ENCODE results near the gene GTF2F2.
"Not testable (repeated sequence)": the region's sequence is repeated elsewhere in the genome, so short reads cannot be mapped to it uniquely, and the experiment has no call there.

The GTF2F2 gene

DNA sequence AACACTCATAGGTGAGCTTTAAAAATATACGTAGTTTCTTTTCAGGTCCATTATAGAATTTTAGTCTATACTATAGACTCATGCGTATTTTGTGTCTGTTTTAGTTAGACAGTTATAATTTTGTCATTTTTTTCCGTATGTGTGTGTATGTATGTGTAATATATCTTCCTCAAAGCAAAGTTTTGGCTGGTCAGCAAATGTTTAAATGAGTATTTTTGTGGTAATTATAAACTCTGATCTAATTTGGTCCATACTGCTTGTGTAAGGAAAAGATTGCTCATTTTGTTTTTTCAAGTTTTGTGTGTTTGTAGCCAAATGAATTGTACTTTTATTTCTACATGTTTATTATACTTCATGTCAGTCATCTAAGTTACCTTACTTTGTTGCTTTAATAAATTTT, 60.0 kb downstream of the GTF2F2 start:
- no peak for DNase-seq (ENCODE audit: low read depth in 2 of 2)

GRCh38 chr13:45180713-45181601, 60.6 kb downstream of the GTF2F2 start:
- DNase-seq (ENCODE audit: low read depth in 2 of 2): no peak

GRCh38 chr13:45184693-45185092, 64.4 kb downstream of the GTF2F2 start:
- DNase-seq (ENCODE audit: low read depth in 2 of 2): no peak

DNA sequence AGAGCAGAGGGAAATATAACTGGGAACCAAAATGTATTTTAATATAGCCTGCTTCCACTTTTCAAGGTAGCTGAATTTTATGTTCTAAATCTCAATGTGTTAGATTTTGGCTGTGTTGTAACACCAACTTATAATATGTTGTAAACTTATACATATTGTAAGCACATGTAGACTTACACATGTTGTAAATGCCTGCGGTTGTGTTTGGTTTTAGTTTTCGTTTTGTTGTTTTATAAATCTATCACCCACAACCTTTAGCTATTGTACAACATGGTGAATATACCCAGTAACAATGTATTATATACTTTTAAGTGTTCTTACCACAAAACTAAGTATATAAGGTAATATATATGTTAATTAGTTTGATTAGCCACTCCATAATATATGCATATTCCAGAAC, 65.0 kb downstream of the GTF2F2 start:
- no peak for DNase-seq (ENCODE audit: low read depth in 2 of 2)

DNA sequence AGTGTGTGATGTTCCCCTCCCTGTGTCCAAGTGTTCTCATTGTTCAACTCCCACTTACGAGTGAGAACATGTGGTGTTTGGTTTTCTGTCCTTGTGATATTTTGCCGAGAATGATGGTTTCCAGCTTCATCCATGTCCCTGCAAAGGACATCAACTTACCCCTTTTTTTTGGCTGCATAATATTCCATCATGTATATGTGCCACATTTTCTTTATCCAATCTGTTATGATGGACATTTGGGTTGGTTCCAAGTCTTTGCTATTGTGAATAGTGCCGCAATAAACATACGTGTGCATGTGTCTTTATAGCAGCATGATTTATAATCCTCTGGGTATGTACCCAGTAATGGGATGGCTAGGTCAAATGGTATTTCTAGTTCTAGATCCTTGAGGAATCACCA, 68.8 kb downstream of the GTF2F2 start:
- DNase-seq (ENCODE audit: low read depth in 2 of 2): not testable (repeated sequence)

GRCh38 chr13:45189511-45189910, 69.2 kb downstream of the GTF2F2 start:
- not testable (repeated sequence) for DNase-seq (ENCODE audit: low read depth in 2 of 2)

- DNase-seq (ENCODE audit: low read depth in 2 of 2): no peak
Observed at GRCh38 chr13:45191874-45192273, 71.6 kb downstream of the GTF2F2 start.

DNA sequence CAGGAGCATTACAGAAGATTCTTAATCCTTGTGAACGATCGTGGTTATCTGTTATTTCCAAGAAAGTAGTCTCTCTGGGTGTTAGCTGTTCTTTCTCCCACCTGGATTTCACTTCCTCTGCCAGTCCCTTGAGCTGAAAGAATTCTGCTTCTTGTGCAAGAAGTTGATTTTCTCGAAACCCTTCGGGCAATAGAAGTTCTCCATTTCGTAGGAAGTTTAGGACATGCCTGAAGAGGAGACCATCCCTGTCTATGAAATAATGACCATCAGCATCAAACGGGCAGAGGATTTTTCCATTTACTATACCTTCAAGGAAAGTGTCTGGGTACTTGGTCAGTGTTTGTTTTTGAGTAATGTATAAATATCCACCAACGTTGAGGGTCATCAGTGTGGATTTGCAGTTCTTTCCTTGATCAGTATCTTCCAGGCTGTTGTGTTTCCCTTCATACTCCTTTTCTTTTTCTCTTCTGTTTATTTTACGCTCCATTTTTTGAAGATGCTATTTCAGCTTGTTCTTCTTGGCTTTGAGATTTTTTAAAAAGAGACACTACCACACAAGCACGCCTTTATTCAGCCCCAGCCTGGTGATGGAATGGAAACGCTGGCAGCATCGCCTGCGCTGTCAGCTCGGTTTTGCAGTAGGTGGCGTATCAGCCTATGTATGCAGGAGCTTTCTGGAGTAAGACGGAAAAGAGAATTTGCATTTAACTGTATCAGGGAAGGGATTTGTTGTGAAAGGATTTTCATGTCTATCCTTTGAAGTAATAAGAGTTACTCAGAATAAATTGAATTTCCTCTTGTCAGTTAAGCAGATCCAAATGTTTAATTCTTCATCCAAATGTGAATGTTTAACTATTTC, 74.0 kb downstream of the GTF2F2 start:
- DNase-seq (ENCODE audit: low read depth in 2 of 2): no peak

GRCh38 chr13:45195421-45195820, 75.1 kb downstream of the GTF2F2 start:
- no peak for DNase-seq (ENCODE audit: low read depth in 2 of 2)

- no peak for DNase-seq (ENCODE audit: low read depth in 2 of 2)
Observed at GRCh38 chr13:45196096-45196495, 75.8 kb downstream of the GTF2F2 start.

DNA sequence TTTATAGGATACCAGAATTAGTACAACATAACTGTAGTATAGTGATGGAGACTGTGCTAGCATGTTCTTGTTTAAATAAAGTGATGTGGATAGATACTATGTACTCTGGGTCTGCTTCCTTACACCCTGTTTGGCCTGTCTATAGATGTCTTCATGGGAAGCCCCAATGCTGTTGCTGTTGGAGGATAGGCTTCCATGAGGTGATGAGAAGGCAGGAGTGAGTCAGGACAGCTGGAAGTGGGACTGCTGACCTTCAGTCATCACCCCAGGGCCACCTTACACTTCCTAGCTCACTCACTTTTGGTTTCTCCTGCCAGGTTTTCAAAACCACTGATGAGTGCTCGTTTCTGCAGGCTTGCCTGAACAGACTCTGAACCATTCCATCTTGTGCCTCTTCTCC, 76.3 kb downstream of the GTF2F2 start:
- DNase-seq (ENCODE audit: low read depth in 2 of 2): no peak

DNA sequence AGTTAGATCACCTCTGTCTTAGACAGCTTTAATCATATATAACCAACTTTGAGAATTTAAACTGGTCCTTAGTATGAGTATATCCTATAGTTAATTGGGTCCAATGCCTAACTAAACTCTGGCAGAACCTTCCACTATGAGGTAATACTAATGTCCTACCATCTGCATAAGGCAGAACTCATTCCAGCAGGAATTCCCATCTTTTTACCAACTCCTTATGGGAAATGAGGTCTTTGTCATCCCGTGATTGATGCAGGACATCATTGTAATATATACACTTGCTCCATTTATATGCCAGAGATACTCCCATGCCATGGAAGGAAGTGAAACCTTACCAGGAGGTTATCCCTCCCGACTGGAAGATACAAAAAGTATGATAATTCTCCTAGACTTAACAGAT, 77.7 kb downstream of the GTF2F2 start:
- no peak for DNase-seq (ENCODE audit: low read depth in 2 of 2)

DNA sequence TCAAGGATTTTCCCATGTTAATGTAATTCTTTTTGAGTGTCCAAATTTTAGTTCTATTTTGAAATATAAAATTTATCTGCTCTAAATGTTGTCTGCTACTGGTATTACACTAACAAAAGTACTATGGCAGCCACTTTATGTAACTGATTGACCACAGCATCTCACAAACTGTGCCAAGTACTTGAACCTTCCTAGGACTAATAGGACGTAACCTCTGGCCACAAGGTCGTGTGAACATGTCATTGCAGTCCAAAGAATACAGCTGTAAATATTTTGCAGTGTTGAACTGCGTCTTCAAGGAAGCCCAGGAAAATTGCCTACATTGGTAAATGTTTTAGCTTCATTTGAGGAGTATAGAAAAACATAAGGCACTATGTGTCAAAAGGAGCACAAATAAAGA, 78.6 kb downstream of the GTF2F2 start:
- no peak for DNase-seq (ENCODE audit: low read depth in 2 of 2)

GRCh38 chr13:45199711-45200110, 79.4 kb downstream of the GTF2F2 start:
- DNase-seq (ENCODE audit: low read depth in 2 of 2): no peak

DNA sequence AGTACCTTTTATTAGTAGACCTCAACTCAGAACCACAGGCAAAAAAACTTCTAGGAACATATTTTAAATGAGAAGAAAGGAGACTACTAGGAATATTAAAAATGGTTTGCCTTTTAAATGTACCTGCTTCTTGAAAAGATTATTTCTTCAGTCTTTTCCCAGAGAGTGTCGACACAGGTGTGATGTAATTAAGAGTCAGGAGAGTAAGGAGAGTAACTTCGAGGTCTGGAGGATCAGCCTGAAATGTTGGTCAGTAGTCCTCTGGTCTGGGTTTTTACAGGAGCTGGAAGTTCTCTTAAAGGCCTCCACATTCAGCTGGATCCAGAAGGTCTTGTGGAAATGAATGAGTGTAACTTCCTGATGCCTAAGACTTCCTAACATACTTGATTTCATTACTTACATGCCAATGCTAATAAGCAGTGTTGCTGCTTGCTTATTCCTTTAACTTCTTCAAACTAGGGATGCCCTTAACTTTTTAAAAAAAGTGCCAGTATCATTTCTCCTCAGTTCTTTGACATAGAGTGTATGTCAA, 80.5 kb downstream of the GTF2F2 start, which contains the start of gene KCTD4:
Gene KCTD4, minus strand, starts transcription at position 345 of the 532 bp plus-strand sequence. CDS start 6,478 bp downstream, outside the sequence.
- DNase-seq (ENCODE audit: low read depth in 2 of 2): no peak

DNA sequence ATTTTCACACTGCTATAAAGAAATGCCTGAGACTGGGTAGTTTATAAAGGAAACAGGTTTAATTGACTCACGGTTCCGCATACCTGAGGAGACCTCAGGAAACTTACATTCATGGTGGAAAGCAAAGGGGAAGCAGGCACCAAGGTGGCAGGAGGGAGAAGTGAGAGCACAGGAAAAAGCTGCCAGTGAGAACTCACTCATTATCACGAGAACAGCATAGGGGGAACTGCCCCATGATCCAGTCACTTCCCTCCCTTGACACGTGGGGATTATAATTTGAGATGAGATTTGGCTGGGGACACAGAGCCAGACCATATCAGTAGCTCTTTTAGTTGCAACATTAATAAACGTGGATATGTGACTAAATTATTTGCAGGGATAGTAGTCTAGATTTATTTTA, 84.8 kb downstream of the GTF2F2 start:
- DNase-seq (ENCODE audit: low read depth in 2 of 2): no peak

DNA sequence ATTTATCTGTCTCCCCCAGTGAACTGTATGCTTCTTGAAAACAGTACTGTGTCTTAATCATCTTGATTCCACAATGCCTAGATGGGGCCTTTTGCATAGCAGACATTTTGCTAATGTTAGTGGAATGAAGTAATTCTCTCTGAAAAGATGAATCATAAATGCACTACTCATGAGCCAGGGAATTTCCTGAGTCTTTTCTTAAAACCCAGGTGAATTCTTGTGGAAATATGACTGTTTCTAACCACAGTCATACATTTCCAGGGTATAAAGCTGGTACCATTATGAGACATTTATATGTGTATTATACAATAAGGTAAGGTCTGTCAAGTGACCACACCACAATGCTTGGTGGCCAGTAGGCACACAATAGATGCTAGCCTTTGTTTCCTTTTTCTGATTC, 86.0 kb downstream of the GTF2F2 start:
- no peak for DNase-seq (ENCODE audit: low read depth in 2 of 2)

DNA sequence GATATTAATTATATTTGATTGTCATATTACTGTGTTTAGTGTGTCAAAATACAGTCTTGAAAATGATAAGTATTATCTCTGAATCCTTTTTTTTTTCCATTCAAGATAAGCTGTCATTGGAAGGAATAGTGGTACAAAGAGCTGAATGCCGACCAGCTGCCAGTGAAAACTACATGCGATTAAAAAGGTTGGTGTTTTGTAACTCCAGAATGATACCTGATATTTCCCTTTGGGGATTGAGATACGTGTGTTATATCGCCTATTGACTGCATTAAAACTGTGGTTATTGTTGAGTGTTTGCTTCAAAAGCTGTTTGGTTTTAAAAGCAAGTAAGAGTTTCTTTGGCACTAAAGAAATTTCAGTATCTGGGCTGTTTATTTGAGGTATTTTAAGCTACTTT, 87.0 kb downstream of the GTF2F2 start:
- no peak for DNase-seq (ENCODE audit: low read depth in 2 of 2)

GRCh38 chr13:45208132-45208531, 87.8 kb downstream of the GTF2F2 start:
- no peak for DNase-seq (ENCODE audit: low read depth in 2 of 2)

- no peak for DNase-seq (ENCODE audit: low read depth in 2 of 2)
Observed at GRCh38 chr13:45209229-45209628, 88.9 kb downstream of the GTF2F2 start.

GRCh38 chr13:45215392-45216077, 95.2 kb downstream of the GTF2F2 start:
- no peak for DNase-seq (ENCODE audit: low read depth in 2 of 2)

- no peak for DNase-seq (ENCODE audit: low read depth in 2 of 2)
Observed at GRCh38 chr13:45216193-45216592, 95.9 kb downstream of the GTF2F2 start.
